ENCODE measurements around the gene GALNT3.

Gene GALNT3

DNA sequence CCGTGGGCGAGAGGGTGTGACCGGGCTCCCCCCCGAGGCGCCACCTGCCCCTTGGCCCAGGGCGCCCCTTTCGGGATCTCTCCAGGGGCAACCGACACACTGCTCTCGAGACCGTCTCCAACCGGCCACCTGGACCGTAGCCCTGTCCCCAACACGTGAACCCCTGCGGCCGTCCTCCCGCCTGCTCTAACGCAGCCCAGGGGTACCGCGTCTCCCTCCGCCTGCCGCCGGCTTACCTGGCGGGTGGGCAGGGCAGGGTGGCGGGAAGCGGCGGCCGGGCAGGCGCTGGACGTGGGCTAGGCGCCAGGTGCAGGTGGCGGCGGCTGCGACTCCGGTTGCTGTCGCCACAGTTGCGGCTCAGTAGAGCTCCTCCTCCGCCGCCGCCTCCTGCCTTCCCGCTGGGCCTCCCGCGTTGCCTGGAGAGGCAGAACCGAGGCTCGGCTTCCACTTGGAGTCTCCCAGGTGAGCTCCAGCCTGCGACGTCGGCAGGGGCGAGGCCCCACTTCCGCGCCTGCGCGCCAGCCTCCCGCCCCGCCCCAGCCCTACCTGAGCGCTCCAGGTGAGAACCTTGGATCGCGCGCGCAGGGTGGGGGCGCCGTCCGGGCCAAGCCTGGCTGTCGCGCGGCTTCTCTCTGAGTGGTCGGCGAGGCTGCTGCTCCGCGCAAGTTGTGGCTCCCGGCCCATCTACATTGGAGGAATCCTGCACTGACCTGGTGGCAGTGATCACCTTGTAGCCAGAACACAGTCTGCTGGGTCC, at the start of gene GALNT3:
TSS of gene GALNT3 (minus strand) at position 469 of the 757 bp plus-strand sequence. CDS start 23,547 bp downstream, outside the sequence.
- DNase-seq = peak; percentile 77

DNA sequence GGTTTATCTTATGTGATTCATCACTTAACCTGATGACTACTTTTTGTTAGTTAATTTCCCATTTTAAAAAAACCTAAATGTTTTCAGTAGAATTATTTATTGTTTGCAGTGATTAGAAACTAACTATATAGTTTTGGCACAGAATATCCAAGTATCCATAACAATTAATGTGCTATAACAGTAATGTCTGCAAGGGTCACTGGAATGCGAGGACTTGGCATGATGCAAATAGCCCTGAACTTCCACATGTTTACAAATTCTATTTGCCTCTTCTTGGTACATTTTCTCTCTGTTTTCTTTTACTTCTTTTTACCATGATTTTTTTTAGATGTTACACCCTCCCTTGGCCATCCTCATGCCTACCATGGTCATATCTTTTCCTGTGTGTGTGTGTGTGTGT, 49.3 kb upstream of the GALNT3 start:
- DNase-seq = no peak

DNA sequence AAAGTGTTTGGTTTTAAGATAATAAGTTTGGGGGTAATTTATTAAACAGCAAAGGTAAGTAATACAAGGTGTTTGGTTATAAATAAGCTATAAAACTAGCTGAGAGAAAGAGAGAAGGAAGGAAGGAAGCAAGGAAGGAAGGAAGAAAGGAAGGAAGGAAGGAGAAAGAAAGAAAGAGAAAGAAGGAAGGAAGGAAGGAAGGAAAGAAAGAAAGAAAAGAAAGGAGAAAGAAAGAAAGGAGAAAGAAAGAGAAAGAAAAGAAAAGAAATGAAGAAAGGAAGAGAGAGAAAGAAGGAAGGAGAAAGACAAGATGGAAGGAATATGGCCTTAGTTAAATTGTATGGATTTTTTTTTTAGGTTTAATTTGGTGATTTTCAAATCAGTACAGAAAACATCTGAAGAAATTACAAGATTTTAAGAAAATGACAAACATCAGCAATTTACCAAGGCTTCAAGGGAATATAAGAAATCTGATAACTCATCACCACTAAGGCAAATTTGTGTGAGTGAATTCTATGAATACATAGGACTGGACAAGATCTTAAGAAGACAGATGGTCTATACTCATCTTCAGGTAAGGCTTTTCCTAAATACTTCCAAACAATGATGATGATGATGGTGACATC, 46.4 kb upstream of the GALNT3 start:
- no peak for DNase-seq

DNA sequence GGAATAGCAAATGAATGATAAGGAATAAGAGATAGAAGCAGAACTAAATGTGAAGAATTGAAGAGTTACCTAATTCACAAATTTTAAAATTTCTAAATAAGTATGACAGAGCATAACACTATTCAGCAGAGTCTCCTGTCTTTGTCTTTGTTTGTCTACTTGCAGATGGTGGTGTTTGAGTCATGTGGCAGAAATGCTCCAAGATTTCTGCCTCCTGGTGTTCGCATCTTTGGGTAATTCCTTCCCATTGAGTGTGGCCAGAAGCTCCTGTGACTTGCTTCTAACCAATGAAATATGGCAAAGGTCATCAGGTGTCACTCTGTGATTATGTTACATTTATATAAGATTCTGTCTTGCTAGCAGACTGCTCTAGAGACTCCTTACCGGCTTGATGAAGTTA, 45.6 kb upstream of the GALNT3 start:
- DNase-seq = no peak

DNA sequence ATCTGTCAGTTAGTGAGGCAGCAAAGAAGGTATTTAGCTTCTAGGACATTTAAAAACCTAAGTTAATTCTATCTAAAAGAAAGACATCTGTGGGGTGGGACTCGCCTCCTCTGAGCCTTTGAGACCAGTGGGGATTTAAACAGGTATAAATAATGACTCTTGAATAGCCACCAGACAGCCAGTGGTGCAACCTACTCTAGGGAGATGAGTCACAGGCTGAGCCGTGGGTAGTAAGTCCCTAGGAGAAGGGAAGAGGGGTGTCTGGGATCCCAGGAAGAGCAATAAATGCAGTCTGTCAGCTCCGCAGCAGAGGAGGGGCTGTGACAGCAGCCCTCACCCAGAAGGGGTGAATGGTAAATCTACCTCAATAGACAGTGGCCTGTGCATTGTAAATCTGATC, 43.1 kb upstream of the GALNT3 start:
- DNase-seq = no peak

DNA sequence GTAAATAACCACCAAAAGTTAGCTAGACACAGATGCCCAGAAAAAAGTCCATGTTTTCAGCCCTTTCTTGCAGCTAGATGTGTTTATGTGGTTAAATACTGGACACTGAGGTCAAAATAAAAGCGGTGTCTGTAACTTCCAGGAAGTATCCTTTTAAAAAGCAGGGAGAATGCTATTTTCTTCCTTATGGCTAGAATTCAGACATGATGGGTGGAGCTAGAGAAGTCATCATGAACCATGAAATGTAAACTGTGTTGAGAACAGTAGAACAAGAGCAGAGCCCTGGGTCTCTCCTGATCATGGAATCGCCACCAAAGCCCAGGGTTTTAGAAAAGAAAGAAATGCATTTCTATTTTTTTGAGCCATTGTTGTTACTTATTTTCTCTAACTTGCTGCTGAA, 41.3 kb upstream of the GALNT3 start:
- DNase-seq = no peak

DNA sequence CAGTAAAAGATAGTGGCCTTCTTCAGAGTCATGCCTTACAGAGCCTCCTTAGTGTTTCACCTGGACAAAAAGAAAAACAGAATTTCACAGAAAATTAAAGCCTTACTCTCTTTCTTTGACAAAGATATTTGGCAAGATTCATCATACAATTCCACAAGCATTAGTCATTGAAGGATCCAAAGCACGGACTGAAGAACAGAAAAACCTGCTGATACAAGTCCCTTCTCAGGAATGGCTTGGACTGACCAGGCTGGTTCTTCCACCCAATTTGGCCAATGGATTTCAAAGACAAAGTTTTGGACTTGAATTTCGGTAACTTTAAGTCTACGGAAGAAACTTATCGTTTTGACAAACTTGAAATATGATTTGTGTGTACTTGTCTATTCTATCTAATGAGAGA, 39.1 kb upstream of the GALNT3 start:
- no peak for DNase-seq

DNA sequence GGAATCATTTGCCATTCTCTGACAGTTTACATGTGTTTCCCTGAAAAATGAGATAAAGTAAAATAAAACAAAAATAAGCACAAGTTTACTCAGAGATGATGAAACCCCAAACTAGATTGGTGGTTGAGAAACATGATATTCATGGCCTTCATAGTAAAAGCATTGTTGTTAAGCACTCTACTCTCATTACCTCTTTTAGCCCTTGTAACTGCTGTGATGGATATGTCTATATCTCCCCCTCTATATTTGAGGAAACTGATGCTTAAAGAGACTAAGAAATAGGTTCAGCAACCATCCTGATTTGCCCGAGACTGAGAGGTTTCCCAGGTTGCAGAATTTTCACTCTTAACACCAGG, 33.9 kb upstream of the GALNT3 start:
- no peak for DNase-seq

DNA sequence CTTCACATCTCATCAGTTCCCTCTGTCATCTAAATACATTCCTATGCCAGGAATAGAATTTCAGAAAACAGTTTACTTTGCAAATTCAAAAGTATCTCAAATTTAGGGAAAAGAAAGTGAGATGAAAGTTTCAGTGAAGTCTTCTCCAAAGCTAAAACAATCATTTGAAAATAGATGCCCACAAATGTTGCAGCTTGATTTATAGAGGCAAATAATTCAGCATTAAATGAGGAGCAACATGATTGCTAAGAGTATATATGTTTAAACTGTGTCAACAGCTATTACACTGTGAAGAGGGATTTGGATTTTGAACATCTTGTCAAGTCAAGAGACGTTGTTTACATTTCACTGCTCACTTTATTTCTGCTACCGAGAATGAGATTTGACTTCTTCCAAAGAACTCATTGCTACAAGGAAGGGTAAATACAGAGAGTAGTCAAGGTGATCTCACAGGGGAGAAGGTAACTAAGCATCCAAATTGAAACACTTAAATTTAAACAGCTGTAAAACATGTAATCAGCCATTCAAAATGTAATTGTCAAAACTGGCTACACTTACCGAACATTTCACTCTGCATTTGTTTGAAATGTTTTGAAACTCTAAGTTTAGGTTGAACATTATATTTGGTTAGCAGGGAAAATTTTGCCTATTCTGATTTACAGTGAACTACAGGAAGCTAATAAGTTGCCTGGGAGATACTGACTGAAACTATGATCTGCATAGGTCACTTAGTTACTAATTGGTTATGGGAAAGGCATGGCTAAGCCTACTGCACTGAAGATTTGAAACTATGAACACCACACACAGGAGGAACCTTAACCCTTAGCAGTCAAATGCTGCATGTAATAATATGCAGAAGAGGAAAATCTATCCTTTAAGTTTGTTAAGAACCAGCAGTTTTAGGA, 33.2 kb upstream of the GALNT3 start:
- no peak for DNase-seq

DNA sequence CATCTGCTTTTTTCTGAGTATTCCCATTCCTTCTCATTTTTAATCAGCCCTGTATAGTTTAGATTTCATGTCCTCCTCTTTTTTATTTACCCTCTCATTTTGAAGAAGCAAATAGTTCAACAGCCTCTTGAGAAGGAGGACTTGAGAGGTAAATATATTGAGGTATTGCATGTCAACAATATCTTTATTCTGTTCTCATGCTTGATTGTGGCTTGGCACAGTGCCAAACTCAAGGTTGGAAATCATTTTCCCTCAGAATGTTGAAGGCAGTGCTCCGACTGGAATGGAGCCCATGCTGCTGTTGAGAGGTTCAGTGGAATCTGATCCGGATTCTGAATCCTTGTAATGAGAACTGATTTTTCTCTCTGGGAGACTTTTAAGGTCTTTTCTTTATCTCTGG, 31.0 kb upstream of the GALNT3 start:
- no peak for DNase-seq

DNA sequence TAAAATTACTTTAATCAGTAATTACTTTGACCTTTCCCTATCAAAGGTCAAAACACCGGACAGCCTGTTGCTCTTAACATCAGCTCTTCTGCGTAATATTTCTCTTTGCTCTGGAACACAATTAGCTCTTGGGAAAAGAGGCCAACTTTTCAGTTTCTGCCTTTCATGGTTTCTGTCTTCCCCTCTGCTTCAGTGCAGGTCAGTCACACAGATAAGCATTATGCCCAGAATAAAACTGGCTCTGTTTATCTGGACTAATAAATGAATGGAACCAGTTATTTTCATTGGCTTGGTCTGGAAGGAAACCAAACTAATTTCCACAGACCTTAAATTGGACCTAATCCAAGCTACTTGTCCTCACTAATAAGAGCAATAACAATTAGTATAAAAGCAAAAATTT, 26.2 kb upstream of the GALNT3 start:
- no peak for DNase-seq

DNA sequence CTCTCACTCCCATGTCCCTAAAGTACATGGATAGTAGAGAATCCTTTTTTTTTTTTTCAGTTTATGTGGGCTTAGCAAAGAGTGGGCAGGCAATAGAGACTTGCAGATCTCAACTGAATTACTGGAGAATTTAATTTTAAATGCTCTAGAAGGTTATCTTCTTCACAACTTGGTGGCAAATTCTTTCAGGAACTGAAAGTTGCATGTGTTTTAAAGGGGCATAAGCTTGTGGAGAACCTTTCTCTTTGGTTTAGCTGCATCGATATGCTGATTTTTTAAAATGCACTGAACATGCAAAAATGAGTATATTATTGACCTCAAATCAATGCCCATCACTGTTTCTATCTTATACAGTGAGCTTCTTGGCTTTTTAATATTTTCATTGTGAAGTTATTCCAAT, 24.9 kb upstream of the GALNT3 start:
- DNase-seq = no peak

DNA sequence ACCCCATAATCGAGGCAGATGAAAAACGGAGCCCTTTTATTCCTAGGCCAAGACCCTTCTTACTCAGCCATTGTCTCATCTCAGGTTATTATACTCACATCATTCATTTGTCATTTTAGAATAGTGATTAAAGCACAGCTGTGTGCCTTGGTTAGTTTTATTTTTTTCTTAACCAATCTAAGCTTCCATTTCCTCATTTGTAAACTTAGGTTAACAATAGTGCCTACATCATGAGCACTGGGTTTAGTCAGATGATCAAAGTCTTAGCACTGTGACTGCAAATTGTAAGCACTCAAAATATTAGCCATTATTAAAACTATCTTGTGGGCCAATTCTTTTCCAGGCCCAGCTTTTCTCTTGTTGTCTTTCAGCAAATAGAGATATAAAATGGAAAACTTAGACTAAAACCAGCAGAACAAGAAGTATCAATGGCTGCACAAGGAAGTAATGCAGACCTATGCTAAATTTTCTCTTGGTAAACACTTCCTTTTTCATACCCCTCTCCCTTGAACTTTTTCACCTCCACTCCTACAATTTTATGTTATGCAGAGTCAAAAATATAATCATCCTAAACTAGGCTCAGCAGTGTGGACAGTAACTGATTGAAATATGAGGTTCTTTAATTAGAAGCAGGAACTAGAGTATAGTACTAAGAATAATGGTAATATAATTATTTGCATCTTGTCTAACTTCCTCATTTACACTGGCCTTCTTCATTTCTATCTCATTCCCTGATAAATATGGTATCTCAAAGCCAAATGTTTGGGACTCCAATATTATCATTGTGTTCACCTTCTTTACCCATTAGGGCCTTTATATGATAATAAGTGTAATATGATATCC, 21.5 kb upstream of the GALNT3 start:
- no peak for DNase-seq

DNA sequence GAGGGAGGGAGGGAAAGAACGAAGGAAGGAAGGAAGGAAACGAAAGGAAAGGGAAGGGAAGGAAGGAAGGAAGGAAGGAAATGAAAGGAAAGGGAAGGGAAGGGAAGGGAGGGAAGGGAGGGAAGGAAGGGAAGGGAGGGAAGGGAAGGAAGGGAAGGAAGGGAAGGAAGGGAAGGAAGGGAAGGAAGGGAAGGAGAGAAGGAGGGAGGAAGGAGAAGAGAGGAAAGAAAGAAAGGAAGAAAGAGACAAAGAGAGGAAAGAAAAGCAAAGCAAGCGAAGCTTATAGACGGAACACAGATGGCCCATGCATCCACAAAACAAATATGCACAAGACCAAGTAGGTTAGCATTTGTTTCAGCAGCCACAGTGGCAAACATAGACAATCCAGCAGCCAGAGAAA, 20.4 kb upstream of the GALNT3 start:
- no peak for DNase-seq

DNA sequence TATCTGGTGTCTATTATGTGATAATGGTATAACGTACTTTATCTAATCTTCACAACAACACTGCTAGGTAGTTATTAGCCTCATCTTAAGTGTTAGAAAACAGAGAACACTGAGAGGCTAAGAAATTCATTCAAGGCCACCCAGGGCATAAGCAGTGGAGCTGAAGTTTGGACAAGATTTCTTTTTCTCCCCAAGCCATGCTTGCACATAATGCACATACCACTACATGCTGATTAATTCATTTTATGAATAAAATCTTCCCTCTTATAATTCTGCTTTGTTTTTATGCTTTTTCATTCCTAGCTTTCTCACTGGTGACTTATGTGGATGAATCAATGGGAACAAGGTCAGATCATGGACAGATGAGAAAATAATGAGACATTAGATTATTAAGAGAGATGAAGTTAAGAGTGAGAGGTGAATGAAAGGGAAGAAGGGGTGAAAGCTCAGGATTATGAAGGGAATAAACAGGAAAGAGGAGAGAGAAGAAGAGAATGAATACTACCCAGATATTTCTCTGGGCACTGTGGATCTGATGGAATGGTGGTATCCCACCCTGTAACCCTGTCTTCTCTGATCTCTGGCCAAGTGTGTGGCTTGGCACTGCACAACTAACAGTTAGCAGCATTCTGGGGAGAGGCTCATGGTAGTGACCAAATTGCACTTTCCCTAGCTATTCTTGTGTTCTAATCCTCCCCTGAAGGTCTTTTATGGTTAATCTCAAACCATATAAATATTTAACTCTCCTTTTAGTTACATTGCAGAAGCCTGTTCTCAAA, 17.7 kb upstream of the GALNT3 start:
- no peak for DNase-seq

DNA sequence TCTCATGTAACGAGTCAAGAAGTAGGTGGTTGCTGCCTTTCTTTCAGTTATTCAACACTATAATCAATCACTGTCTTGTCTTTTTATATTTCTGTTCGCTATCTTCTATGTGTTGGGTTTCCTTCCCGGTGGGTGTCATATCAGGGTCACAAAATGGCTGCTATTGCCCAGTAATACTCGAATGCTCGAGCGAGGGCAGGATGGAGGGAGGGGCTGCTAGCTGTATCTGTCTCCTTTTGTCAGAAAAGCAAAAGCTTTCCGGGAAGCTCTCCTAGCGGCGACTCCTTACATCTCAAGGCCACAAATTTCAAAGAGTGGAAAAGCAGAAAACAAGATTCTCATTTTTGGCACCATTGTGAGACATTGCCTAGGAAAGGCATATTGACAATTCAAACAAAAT, 16.4 kb upstream of the GALNT3 start:
- DNase-seq = no peak

DNA sequence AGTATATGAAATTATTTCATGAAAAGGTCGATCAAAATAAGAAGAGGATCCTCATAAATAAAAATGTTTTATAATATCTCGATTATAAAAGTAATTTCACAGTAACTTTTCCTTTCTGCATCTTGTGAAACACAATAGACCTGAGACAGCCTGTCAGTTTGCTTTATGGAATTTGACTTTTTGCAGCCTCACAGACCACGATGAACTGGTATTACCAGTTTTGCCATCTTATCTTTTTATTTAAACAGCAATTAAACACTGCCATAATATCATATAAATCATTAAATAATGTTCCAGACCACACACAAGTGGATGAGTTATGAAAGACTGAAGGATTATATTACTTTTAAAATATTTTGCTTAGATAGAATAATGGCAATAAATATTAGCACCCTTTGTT, 10.7 kb upstream of the GALNT3 start:
- DNase-seq = no peak

DNA sequence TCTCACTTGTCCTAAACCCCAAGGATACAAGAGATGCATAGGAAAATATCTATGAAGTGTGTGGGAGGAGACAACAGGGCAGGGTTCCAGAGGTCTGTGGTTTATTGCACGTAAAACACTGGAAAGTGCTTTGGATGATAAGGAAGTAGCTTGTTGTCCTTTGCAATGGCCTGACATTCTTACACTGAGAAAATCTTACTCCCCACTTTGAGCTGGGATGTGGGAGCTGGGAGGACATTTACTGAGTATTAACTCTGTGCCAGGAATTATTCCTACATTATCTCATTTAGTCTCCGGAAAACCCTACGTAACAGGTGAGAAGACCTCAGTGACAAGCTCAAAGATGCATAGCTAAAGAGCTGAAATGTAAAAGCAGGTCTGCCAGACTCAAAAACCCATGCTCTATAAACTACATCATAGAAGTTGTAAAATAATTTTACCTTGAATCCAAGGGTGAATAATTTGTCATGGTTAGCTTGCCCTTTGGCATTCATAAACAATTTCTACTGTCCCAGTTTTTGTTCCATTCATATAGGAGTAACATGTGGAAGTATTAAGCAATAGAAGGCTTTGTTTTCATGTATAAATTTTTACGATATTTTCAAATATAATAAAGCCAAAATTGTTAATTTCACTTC, 9.2 kb upstream of the GALNT3 start:
- DNase-seq = no peak

DNA sequence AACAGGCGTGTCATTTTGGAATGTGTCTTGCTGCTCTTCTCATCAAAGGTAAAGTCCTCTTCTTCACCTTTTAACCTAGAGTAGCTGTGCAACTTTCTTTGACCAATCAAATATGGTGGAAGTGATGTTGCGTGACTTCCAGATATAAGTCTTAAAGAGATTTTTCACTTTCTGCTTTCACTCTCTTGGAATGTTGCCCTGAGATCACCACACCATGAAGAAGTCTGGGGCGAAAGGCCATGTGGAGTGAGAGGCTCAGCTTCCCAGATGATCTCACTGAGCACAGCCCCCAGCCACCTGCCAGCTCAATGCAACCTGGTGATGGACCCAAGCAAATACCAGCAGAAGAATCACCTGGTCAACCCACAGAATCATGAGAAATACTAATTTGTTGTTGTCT, 7.1 kb upstream of the GALNT3 start:
- DNase-seq = no peak

DNA sequence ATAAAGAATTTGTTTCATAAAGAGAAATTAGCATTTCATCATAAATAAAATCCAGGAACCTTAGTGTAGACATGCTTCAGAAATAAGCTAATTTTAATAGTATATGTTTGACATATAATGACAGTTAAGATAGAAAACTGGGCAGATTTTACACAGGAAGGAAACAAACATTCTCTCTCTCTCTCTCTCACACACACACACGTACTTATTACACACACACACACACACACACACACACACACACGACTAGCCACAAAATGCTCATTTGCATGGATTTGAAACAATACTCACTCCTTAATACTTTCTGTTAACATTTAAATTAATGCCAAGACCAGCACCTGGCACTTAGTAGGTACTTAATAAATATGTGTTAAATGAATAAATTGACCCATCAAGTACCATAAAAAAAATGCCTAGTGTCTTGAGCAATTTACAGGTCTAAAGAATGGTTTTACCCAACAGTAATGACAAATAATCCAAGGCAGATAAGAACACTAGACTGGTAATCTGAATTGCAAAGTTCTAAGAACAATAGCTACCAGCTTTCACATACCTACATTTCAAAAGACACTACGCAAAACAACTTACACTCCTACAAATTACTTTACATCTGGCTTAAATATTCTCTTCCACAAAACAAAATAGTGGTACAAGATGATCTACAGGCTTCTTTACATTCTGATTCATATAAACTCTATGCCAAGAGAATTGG, 2.9 kb upstream of the GALNT3 start:
- DNase-seq = no peak

DNA sequence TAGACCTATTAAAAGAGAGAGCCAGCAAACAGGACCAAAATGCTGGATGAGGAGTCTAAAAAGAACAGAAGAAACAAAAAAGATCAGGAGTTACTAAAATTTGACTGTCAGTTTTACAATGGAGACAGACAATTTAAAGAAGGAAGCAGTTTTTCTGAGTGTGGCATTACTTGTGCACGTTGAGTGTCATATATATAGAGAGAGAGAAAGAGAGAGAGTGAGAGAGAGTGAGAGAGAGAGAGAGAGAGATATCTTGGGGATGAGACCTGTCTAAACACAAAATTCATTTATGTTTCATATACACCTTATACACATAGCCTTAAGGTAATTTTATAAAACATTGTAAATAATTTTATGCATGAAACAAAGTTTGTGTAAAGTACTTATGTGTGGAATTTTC, 2.1 kb upstream of the GALNT3 start:
- no peak for DNase-seq

Data from activated effector memory CD4-positive, alpha-beta T cell treated with anti-CD3 and anti-CD28 coated beads, Interleukin-2, amount 50 U/mL, for 16 hours (primary cell).